HEK293 (cell line): ENCODE data around the gene SPAG5.

Experiments
- CTCF ChIA-PET: fragments of 350-600 bp; formaldehyde crosslinking; extraction: SDS; loops from one replicate; lab custom pipeline; 2021; ENCODE audit warnings: antibody characterized with exemption; lab: Yijun Ruan, JAX
- POLR2A ChIA-PET: fragments of 300-600 bp; formaldehyde crosslinking; extraction: SDS; loops from one replicate; lab custom pipeline; 2020; ENCODE audit warnings: antibody characterized with exemption, inconsistent platforms; lab: Yijun Ruan, JAX
- H3K27ac ChIP-seq: fragments of 200-500 bp; sonication (Bioruptor generic); 2 replicates; pipeline ENCODE4 v1.5.1; 2014; ENCODE audit warnings: low read depth, low read length, control low read depth, inconsistent platforms; ENCODE audit errors: extremely low read depth
- H3K36me3 ChIP-seq, 2 experiments: fragments of 200-500 bp in 1 of 2; sonication (Bioruptor generic) in 1 of 2; 1 replicate in 1 of 2; 2 replicates in 1 of 2; pipeline ENCODE4 v1.5.1; 2014 to 2017; ENCODE audit warnings: inconsistent platforms in 2 of 2, low read length in 2 of 2; ENCODE audit not compliant: control insufficient read depth in 2 of 2, insufficient read depth in 1 of 2
- H3K4me1 ChIP-seq: fragments of 200-500 bp; sonication (Bioruptor generic); 2 replicates; pipeline ENCODE4 v1.5.1; 2014; ENCODE audit warnings: mild to moderate bottlenecking, low read length, inconsistent platforms; ENCODE audit not compliant: control insufficient read depth, insufficient read depth
- H3K4me3 ChIP-seq: 2 replicates; pipeline ENCODE4 v1.5.1; 2011; ENCODE audit warnings: low read depth, mild to moderate bottlenecking, control low read depth, low read length, moderate library complexity
- H3K9me3 ChIP-seq: fragments of 200-500 bp; sonication (Bioruptor generic); 2 replicates; pipeline ENCODE4 v1.5.1; 2014; ENCODE audit warnings: low read depth, low read length, inconsistent platforms; ENCODE audit not compliant: control insufficient read depth, insufficient read depth
- BCL11B ChIP-seq: fragments of 450-650 bp; formaldehyde crosslinking; IDR thresholded peaks from 2 replicates; pipeline ENCODE4 v1.5.1; 2016; ENCODE audit warnings: low read depth, missing biosample characterization, missing genetic modification characterization
- GLIS1 ChIP-seq: fragments of 450-650 bp; formaldehyde crosslinking; IDR thresholded peaks from 2 replicates; pipeline ENCODE4 v1.5.1; 2016; ENCODE audit warnings: missing biosample characterization, missing genetic modification characterization
- TCF7L2 ChIP-seq: IDR thresholded peaks from 2 replicates; pipeline ENCODE4 v1.6.1; 2011; ENCODE audit warnings: low read depth, mild to moderate bottlenecking, inconsistent platforms, low read length, moderate library complexity, borderline replicate concordance
- ZBTB17 ChIP-seq: fragments of 450-650 bp; formaldehyde crosslinking; IDR thresholded peaks from 2 replicates; pipeline ENCODE4 v1.5.1; 2016; ENCODE audit warnings: missing biosample characterization, missing genetic modification characterization
- ZBTB48 ChIP-seq: fragments of 450-650 bp; formaldehyde crosslinking; IDR thresholded peaks from 2 replicates; pipeline ENCODE4 v1.5.1; 2016; ENCODE audit warnings: missing biosample characterization, missing genetic modification characterization
- ZNF174 ChIP-seq: fragments of 450-650 bp; formaldehyde crosslinking; IDR thresholded peaks from 2 replicates; pipeline ENCODE4 v1.5.0; 2017; ENCODE audit warnings: missing biosample characterization, mild to moderate bottlenecking, missing genetic modification characterization
- ZNF26 ChIP-seq: fragments of 450-650 bp; formaldehyde crosslinking; IDR thresholded peaks from 2 replicates; pipeline ENCODE4 v1.5.1; 2016; ENCODE audit warnings: missing biosample characterization, missing genetic modification characterization
- ZNF404 ChIP-seq: fragments of 450-650 bp; formaldehyde crosslinking; IDR thresholded peaks from 2 replicates; pipeline ENCODE4 v1.5.1; 2017; ENCODE audit warnings: missing biosample characterization, missing genetic modification characterization
- ZNF677 ChIP-seq: fragments of 450-650 bp; IDR thresholded peaks from 2 replicates; pipeline ENCODE4 v1.5.0; 2018; ENCODE audit warnings: missing biosample characterization, mild to moderate bottlenecking, missing genetic modification characterization, moderate library complexity
- ZNF768 ChIP-seq: fragments of 450-650 bp; formaldehyde crosslinking; IDR thresholded peaks from 2 replicates; pipeline ENCODE4 v1.5.1; 2018; ENCODE audit warnings: missing biosample characterization, mild to moderate bottlenecking, missing genetic modification characterization
- TF ChIP-seq, protein P1 (sequence below): fragments of 450-650 bp; formaldehyde crosslinking; IDR thresholded peaks from 2 replicates; pipeline ENCODE4 v1.5.1; 2016; ENCODE audit warnings: missing biosample characterization, missing genetic modification characterization
- TF ChIP-seq, protein P2 (sequence below): fragments of 450-650 bp; formaldehyde crosslinking; IDR thresholded peaks from 2 replicates; pipeline ENCODE4 v1.5.1; 2016; ENCODE audit warnings: missing biosample characterization, missing genetic modification characterization

Gene SPAG5

GRCh38 chr17:28532050-28532960 is 66.5 kb downstream of the SPAG5 start:
- TF ChIP-seq GLIS1 (tag by site-specific recombination): peak; percentile 35; the same call in 1 of the 2 replicates
- TF ChIP-seq, protein P1, sequence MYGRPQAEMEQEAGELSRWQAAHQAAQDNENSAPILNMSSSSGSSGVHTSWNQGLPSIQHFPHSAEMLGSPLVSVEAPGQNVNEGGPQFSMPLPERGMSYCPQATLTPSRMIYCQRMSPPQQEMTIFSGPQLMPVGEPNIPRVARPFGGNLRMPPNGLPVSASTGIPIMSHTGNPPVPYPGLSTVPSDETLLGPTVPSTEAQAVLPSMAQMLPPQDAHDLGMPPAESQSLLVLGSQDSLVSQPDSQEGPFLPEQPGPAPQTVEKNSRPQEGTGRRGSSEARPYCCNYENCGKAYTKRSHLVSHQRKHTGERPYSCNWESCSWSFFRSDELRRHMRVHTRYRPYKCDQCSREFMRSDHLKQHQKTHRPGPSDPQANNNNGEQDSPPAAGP (tag by site-specific recombination): 0 out of 2 replicates have a peak, but pooled peaks have one; percentile 23
- 0 out of 2 replicates have a peak, but pooled peaks have one; percentile 19 for TF ChIP-seq ZBTB17 (tag by site-specific recombination)
- TF ChIP-seq ZNF174 (tag by site-specific recombination): no peak

DNA sequence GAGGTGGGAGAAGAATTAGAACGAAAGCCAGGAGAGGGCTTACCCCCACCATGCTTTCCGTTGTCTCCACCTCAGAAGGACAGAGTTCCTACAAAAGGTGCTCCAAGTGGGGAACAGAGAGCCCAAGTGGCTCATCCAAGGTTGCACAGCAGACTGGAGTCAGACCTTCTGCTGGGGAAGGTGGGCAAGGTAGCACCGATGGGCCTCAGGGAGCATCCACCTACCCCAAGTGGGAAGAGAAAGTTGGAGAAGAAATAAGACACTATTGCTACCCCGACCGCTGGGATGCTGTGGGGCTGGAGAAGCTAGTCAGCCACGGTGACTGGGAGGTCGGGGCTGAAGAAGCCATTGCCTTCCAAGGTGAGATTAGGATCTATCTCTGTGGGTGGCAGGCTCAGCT is 67.9 kb downstream of the SPAG5 start:
- POLR2A ChIA-PET: no interaction called here
- H3K9me3 ChIP-seq: no peaks in the 10 kb centered on the region
- TF ChIP-seq ZNF768 (tag by site-specific recombination): peak; percentile 85; the same call in 1 of the 2 replicates
- no peak for TF ChIP-seq ZNF404
- TF ChIP-seq, protein P2, sequence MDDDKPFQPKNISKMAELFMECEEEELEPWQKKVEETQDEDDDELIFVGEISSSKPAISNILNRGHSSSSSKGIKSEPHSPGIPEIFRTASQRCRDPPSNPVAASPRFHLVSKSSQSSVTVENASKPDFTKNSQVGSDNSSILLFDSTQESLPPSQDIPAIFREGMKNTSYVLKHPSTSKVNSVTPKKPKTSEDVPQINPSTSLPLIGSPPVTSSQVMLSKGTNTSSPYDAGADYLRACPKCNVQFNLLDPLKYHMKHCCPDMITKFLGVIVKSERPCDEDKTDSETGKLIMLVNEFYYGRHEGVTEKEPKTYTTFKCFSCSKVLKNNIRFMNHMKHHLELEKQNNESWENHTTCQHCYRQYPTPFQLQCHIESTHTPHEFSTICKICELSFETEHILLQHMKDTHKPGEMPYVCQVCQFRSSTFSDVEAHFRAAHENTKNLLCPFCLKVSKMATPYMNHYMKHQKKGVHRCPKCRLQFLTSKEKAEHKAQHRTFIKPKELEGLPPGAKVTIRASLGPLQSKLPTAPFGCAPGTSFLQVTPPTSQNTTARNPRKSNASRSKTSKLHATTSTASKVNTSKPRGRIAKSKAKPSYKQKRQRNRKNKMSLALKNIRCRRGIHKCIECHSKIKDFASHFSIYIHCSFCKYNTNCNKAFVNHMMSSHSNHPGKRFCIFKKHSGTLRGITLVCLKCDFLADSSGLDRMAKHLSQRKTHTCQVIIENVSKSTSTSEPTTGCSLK (tag by site-specific recombination): no peak
- no peak for TF ChIP-seq ZBTB48 (tag by site-specific recombination)
- TF ChIP-seq GLIS1 (tag by site-specific recombination): peak; percentile 49; the same call in 1 of the 2 replicates
- TF ChIP-seq TCF7L2: no peak
- no peak for TF ChIP-seq ZNF26
- no peak overlapping the region for H3K27ac ChIP-seq
- H3K4me3 ChIP-seq: no peak overlapping the region
- no peaks in the 10 kb centered on the region for H3K4me1 ChIP-seq
- H3K36me3 ChIP-seq: no peaks in the 10 kb centered on the region
- CTCF ChIA-PET: interaction anchor here (0.9 to 2.5 kb wide), 2 partner anchors 10 to 32 kb away, joined by 3 to 15 read pairs; no protein-coding TSS in a partner anchor

More at GRCh38 chr17:28532050-28532960, 66.5 kb downstream of the SPAG5 start:
- Histone ChIP-seq H3K36me3 (no peaks in the 10 kb centered on the region), H3K9me3 (no peaks in the 10 kb centered on the region), H3K4me1 (no peaks in the 10 kb centered on the region), H3K4me3 (no peak overlapping the region), H3K27ac (no peak overlapping the region)
- ChIA-PET CTCF (interaction anchor here (0.6 to 2.5 kb wide), 3 partner anchors 8 to 119 kb away, joined by 3 to 15 read pairs (median 3); no protein-coding TSS in a partner anchor), POLR2A (no interaction called here)

GRCh38 chr17:28530250-28530649 is 68.6 kb downstream of the SPAG5 start:
- Histone ChIP-seq H3K4me3 (no peak overlapping the region), H3K4me1 (peaks cover 2% of the 10 kb centered on the region; the same call in 1 of the 2 replicates), H3K27ac (no peak overlapping the region), H3K9me3 (no peaks in the 10 kb centered on the region), H3K36me3 (no peaks in the 10 kb centered on the region)
- TF ChIP-seq ZNF677 (tag by site-specific recombination): no peak
- TF ChIP-seq ZNF404: no peak
- TF ChIP-seq BCL11B (tag by site-specific recombination): no peak
- TF ChIP-seq ZNF768 (tag by site-specific recombination): peak; percentile 84
- ChIA-PET POLR2A (no interaction called here), CTCF (interaction anchor here (0.7 to 2.9 kb wide), 4 partner anchors 10 to 86 kb away, joined by 3 to 17 read pairs (median 4); no protein-coding TSS in a partner anchor)
